ENCODE results near the gene LAYN.

The LAYN gene

GRCh38 chr11:111550258-111550657 is 9.7 kb downstream of the LAYN start:
- no peak overlapping the region for H3K27ac Mint-ChIP-seq
- peaks cover 24% of the 10 kb centered on the region for H3K4me1 Mint-ChIP-seq
- H3K4me3 Mint-ChIP-seq: no peak overlapping the region
- TF ChIP-seq CTCF (IDR thresholded peaks at IDR 0.05): no peak
- H3K9me3 Mint-ChIP-seq: peaks cover 4% of the 10 kb centered on the region
- peaks cover 7% of the 10 kb centered on the region for H3K27me3 Mint-ChIP-seq (ENCODE audit: low read depth, poor library complexity)
- no peak for DNase-seq
- H3K36me3 Mint-ChIP-seq (ENCODE audit: low read depth): peaks cover 2% of the 10 kb centered on the region

GRCh38 chr11:111554532-111554931 is 14.0 kb downstream of the LAYN start:
- Mint-ChIP-seq H3K36me3 (ENCODE audit: low read depth) (peaks cover 13% of the 10 kb centered on the region), H3K27ac (no peak overlapping the region), H3K4me1 (peaks cover 11% of the 10 kb centered on the region), H3K27me3 (ENCODE audit: low read depth, poor library complexity) (peaks cover 4% of the 10 kb centered on the region), H3K9me3 (peaks cover 24% of the 10 kb centered on the region), H3K4me3 (no peak overlapping the region)
- TF ChIP-seq CTCF (IDR thresholded peaks at IDR 0.05): no peak
- DNase-seq: no peak

DNA sequence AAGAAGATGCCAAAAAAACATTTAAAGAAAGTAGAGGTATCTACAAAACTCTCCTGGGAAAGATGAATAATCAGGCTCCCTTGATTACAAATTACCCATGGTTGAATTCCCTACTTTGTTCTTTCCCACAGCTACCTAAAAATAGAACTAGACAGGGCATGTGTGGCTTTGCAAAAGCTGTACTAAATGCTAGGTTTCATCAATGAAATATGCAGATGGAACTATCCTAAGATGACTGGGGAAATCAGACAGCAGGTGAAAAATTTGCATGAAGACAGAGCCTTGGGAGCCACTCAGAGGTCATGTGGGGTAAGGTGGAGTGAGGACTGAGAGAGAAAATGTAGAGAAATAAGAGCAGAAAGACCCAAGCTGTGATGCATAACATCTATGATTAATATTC is 14.7 kb downstream of the LAYN start:
- Mint-ChIP-seq H3K36me3 (ENCODE audit: low read depth) (peaks cover 13% of the 10 kb centered on the region), H3K4me3 (no peak overlapping the region), H3K4me1 (peaks cover 11% of the 10 kb centered on the region), H3K27me3 (ENCODE audit: low read depth, poor library complexity) (peaks cover 4% of the 10 kb centered on the region), H3K9me3 (peaks cover 24% of the 10 kb centered on the region), H3K27ac (no peak overlapping the region)
- DNase-seq: no peak
- no peak for TF ChIP-seq CTCF (IDR thresholded peaks at IDR 0.05)

DNA sequence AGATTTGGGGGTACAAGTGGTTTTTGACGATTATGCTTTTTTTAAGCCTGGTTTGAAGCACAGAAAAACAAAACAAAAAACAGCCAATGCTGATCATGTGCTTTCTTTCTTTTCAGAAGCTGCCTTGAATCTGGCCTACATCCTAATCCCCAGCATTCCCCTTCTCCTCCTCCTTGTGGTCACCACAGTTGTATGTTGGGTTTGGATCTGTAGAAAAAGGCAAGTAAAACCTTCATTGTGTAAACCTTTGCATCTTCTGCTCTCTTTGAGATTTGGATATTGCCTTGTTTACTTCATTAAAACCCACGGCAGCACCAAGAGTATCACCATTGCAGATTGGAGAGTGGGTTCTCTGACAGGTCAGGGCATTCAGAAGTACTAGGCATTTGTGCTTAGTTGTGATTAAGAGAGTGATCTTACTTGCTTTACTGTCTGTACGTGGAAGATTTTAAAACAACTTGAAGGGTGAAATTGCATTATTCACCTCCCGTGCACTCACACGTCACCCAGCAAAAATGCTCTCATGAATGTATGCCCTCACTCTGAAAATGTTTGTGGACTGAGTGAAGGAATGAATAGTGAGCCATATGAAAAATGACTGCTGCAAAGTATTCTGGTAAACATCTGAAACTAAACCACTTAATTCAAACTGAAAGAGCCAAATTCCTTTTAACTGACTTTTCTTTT is 17.0 kb downstream of the LAYN start:
- Mint-ChIP-seq H3K9me3 (peaks cover 24% of the 10 kb centered on the region), H3K27ac (no peak overlapping the region), H3K27me3 (ENCODE audit: low read depth, poor library complexity) (peaks cover 4% of the 10 kb centered on the region), H3K4me1 (peaks cover 9% of the 10 kb centered on the region), H3K4me3 (no peak overlapping the region), H3K36me3 (ENCODE audit: low read depth) (peaks cover 13% of the 10 kb centered on the region)
- no peak for DNase-seq
- TF ChIP-seq CTCF (IDR thresholded peaks at IDR 0.05): no peak

DNA sequence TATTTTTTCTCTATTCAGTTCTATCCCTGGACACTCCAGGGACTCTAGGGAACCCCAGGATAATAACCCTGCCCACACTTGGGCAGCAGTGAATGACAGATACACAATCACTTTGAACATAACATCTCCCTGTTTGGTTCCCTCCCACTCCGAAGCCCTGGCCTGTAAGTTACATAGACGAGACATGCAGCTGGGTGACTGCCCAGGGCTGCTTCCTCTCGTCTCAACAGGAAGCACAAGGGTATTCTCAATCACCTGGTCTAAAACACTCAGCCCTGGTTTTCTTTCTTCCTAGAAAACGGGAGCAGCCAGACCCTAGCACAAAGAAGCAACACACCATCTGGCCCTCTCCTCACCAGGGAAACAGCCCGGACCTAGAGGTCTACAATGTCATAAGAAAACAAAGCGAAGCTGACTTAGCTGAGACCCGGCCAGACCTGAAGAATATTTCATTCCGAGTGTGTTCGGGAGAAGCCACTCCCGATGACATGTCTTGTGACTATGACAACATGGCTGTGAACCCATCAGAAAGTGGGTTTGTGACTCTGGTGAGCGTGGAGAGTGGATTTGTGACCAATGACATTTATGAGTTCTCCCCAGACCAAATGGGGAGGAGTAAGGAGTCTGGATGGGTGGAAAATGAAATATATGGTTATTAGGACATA is 19.4 kb downstream of the LAYN start:
- H3K4me1 Mint-ChIP-seq: peaks cover 9% of the 10 kb centered on the region

More for the DNA sequence above, 19.4 kb downstream of the LAYN start:
- Mint-ChIP-seq H3K9me3 (peaks cover 24% of the 10 kb centered on the region), H3K36me3 (ENCODE audit: low read depth) (peaks cover 13% of the 10 kb centered on the region), H3K27me3 (ENCODE audit: low read depth, poor library complexity) (no peaks in the 10 kb centered on the region), H3K4me3 (no peak overlapping the region), H3K27ac (peak overlapping the region; percentile 89)
- TF ChIP-seq CTCF (IDR thresholded peaks at IDR 0.05): no peak
- DNase-seq: no peak

All from nephron progenitor cell (in vitro differentiated cells).